GM06990 (cell line): Measurements from ENCODE around the gene PROX1.

Experiments
- DNase-seq: peaks from one replicate; pipeline ENCODE4 v3.0.0-alpha.2; 2011; ENCODE audit not compliant: insufficient read length; ENCODE audit errors: extremely low read depth
- H3K27me3 ChIP-seq: replicated peaks from 2 replicates; pipeline ENCODE4 v1.6.0; 2011; ENCODE audit warnings: low read length; ENCODE audit not compliant: control insufficient read depth, insufficient read depth
- H3K36me3 ChIP-seq: 2 replicates; pipeline ENCODE4 v1.5.1; 2011; ENCODE audit warnings: low read length; ENCODE audit not compliant: control insufficient read depth, insufficient read depth
- H3K4me3 ChIP-seq: replicated peaks from 2 replicates; pipeline ENCODE4 v1.5.1; 2011; ENCODE audit warnings: low read depth, mild to moderate bottlenecking, control low read depth, low read length
- CTCF ChIP-seq: IDR thresholded peaks from 2 replicates; pipeline ENCODE4 v1.5.1; 2011; ENCODE audit warnings: low read length, control low read depth, mild to moderate bottlenecking, inconsistent platforms; ENCODE audit not compliant: insufficient read depth, poor library complexity, severe bottlenecking

The PROX1 gene

GRCh38 chr1:213947200-213947801 lies 40.5 kb upstream of the PROX1 start:
- no peak for DNase-seq
- Histone ChIP-seq H3K36me3 (no peaks in the 10 kb centered on the region), H3K27me3 (no peaks in the 10 kb centered on the region), H3K4me3 (no peak overlapping the region)
- TF ChIP-seq CTCF, result no peak

GRCh38 chr1:213951876-213952275 lies 35.9 kb upstream of the PROX1 start:
- Histone ChIP-seq H3K27me3 (no peaks in the 10 kb centered on the region), H3K36me3 (no peaks in the 10 kb centered on the region), H3K4me3 (no peak overlapping the region)
- no peak for DNase-seq
- TF ChIP-seq CTCF, result no peak

GRCh38 chr1:213953806-213954205 lies 34.0 kb upstream of the PROX1 start:
- TF ChIP-seq CTCF, result no peak
- H3K4me3 ChIP-seq, result no peak overlapping the region
- no peaks in the 10 kb centered on the region for H3K36me3 ChIP-seq
- H3K27me3 ChIP-seq, result no peaks in the 10 kb centered on the region
- no peak for DNase-seq

GRCh38 chr1:213956295-213956770 lies 31.4 kb upstream of the PROX1 start:
- H3K27me3 ChIP-seq, result no peaks in the 10 kb centered on the region
- no peak for DNase-seq
- H3K36me3 ChIP-seq, result no peaks in the 10 kb centered on the region
- no peak for TF ChIP-seq CTCF
- no peak overlapping the region for H3K4me3 ChIP-seq

GRCh38 chr1:213958346-213958745 lies 29.4 kb upstream of the PROX1 start:
- H3K4me3 ChIP-seq, result no peak overlapping the region
- no peak for TF ChIP-seq CTCF
- H3K27me3 ChIP-seq, result no peaks in the 10 kb centered on the region
- no peaks in the 10 kb centered on the region for H3K36me3 ChIP-seq
- DNase-seq, result no peak

- TF ChIP-seq CTCF, result no peak
- no peak overlapping the region for H3K4me3 ChIP-seq
- H3K27me3 ChIP-seq, result no peaks in the 10 kb centered on the region
- no peak for DNase-seq
- H3K36me3 ChIP-seq, result no peaks in the 10 kb centered on the region
Observed at GRCh38 chr1:213960963-213961362, 26.8 kb upstream of the PROX1 start.
